ENCODE results near the gene ALG2.

Gene ALG2, protein sequence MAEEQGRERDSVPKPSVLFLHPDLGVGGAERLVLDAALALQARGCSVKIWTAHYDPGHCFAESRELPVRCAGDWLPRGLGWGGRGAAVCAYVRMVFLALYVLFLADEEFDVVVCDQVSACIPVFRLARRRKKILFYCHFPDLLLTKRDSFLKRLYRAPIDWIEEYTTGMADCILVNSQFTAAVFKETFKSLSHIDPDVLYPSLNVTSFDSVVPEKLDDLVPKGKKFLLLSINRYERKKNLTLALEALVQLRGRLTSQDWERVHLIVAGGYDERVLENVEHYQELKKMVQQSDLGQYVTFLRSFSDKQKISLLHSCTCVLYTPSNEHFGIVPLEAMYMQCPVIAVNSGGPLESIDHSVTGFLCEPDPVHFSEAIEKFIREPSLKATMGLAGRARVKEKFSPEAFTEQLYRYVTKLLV

DNA sequence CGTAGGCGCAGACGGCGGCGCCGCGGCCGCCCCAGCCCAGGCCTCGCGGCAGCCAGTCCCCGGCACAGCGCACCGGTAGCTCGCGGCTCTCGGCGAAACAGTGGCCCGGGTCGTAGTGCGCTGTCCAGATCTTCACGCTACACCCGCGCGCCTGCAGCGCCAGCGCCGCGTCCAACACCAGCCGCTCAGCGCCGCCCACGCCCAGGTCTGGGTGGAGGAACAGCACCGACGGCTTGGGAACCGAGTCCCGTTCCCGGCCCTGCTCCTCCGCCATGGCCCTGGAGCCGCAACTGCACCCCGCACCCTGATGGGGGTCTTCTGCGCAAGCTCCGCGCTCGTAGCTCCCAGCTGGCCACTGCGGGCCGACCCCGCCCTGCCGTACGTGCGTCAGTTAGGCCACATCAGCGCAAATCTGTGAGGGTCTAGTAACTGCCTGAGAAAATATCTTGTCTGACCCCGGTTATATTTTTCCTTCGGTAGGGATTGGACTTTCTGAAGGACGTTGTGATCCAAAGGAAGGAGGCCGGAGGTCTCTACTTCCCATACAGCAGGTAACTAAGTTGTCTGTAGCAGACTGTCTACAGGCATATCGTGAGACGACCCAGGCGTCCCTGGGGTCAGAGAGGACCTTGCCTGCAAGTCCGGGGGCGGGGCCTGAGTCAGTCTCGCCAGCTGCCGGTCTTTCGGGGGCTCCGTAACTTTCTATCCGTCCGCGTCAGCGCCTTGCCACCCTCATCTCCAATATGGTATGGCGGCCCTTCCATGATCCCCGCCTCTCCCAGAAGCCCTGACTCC, at the start of gene ALG2, which contains the start of gene SEC61B:
TSS of gene ALG2 (minus strand) at position 322 of the 795 bp plus-strand sequence. CDS start at position 274, 48 bp downstream.
TSS of gene SEC61B (plus strand) at position 662 of the 795 bp plus-strand sequence. CDS start at position 744, 82 bp downstream.
- peak; percentile 95 for DNase-seq (ENCODE audit: low spot score)

- no peak for DNase-seq (ENCODE audit: low spot score)
These were observed 48.7 kb upstream of the ALG2 start for GRCh38 chr9:99270491-99270890.

DNA sequence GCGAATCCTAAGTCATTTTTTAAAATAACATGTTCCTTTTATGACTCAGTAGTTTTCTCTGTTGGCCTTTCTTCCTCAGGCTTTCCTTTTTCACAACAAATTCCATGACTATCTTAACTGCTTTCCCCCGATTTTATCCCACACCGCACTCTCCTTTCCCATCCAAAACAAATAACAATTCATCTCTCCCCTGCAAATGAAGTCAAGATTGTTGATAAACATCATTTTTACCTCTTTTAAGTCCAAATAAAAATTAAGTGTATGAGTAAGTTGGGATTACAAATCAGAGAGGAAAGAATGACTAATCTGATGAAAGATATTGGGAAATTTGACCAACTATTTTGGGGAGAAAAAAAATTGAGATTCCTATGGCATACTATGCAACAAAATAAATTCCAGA, 47.7 kb upstream of the ALG2 start:
- no peak for DNase-seq (ENCODE audit: low spot score)

GRCh38 chr9:99266255-99267023, 44.7 kb upstream of the ALG2 start:
- DNase-seq (ENCODE audit: low spot score), result peak; percentile 49

DNA sequence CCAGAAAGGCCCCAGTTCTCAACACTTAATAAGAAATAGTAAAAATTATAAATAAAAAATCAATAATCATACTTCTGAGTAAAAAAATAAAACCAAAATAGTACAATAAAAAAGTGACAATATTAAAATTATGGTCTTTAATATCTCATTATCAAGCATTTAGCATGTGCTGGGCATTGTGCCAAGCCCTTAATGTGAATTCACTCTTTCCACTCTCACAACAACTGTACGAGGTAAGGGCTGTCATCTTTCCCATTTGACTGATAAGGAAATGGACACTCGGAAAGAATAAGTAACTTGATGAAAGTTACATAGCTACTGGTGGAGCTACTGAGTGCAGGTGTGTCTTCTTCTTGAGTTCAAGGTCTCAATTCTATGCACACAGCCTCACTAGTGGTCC, 43.9 kb upstream of the ALG2 start:
- DNase-seq (ENCODE audit: low spot score), result no peak

DNA sequence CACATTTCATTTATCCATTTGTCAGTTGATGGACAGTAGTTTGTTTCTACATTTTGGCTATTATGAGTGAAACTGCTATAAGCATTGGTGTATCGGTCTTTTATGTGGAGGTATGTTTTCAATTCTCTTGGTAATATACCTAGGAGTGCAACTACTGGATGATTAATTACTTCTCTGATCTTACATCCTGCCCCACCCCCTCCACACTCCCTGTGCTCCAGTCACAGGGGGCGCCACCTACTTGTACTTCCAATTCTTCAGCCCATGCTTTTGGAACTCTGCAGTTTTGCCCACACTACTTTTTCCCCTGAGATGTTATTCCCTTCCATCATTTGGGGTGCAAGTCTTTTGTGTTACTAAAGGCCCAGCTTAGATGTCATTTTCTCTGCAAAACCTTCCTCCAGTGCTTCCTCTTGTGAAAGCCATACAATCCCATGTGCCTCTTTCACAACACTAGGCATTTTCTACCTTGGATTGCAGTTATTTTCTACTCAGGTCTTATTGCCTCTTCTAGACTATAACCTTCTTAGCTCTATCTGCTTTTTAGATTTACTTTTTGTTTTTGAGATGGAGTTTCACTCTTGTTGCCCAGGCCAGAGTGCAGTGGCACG, 42.4 kb upstream of the ALG2 start:
- DNase-seq (ENCODE audit: low spot score), result no peak

GRCh38 chr9:99262949-99263418, 41.2 kb upstream of the ALG2 start:
- DNase-seq (ENCODE audit: low spot score), result peak; percentile 10

- DNase-seq (ENCODE audit: low spot score), result no peak
These were observed 40.2 kb upstream of the ALG2 start for GRCh38 chr9:99261923-99262322.

DNA sequence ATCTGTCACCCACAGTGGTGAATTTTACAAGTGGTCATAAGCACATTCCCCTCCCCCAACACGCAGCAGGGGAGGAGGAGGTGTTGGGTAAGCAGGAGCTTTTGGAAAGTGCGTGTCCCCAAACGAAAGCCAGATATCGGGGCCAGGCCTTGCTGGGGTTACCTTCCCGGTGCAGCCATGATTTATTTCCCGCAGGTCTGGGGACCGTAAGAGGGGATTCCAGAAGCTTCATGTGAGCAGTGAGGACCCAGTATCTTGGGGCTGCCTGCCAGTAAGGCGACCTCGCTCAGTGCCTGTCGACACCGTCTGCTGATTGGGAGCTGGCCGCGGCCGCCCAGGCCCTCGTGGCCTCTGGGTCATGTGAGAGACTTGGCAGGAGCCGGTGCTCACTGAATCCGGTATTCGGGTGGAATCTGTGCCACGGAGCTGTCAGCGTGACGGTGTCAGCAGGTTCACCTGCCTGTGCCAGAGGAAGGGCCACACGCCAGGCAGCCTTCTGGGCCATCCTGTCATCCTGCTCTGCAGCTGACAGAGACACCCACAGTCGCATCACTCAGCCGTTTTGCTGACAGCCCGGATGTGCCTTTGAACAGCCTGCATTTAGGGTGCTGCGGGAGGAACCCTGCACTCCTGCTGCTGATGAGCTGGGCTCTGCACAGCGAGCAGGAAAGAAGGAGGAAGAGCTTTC, 37.6 kb upstream of the ALG2 start:
- DNase-seq (ENCODE audit: low spot score), result peak; percentile 16

DNA sequence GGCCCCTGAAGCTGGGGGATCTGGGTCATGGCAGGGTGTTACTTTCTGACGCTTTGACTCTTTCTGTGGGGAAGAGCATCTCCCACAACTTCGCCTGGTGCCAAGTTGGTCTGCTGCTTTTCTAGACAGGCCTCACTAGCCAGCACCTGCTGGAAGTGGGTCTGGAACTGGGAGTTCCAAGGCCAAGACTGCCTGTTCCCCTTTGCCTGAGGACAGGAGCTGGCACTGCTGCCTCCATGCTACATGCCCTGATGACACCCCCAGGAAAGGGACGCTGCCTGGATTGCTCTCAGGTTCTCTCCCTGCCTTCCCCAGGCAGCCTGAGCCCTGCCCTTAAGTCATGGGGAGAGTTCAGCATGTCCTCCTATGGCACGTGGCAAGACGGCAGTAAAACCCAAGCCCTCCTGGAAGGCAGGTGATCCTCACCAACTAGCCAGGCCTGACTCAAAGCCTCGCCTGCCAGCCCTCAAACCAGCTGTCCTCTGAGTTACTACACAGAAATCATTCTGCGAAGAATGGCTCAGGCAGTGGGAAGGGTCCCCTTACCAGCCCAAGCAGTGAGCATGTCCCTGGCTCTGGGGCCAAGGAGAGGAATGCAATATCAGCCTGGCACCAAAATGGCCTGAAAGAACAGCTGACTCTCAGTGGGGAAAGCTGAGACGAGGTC, 36.1 kb upstream of the ALG2 start:
- DNase-seq (ENCODE audit: low spot score), result no peak

DNA sequence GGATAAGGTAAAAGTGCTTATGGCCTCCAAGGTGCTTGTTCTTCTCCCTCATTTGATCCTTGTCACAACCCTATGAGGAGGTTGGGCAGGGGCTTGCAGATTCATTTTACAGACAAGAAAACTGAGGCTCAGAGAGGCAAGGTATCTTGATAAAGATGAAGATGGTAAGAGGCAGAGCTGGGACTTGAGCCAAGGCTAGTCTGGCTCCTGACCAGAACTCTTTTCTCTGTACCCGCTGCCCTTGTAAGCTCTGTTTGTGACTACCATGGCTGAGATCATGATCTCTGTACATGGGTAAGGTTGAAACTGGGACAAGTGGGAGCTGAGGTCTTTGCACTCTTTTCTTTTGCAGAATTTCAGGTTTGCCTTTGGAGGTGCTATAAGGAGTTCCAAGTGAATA, 33.9 kb upstream of the ALG2 start:
- DNase-seq (ENCODE audit: low spot score), result no peak

GRCh38 chr9:99253772-99254431, 32.2 kb upstream of the ALG2 start:
- DNase-seq (ENCODE audit: low spot score), result peak; percentile 65

DNA sequence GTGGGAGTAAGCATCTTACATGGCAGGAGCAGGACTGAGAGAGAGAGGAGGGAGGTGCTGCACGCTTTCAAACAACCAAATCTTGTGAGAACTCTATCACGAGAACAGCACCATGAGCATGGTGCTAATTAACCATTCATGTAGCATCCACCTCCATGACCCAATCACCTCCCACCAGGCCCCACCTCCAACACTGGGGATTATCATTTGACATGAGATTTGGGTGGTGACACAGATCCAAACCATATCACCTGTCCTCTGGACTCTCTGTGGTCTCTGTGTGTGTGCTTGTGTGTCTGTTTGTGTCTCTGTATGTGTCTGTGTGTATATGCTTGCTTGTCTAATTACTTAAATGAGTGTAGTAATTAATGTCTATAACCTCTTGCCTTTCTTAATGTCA, 31.4 kb upstream of the ALG2 start:
- DNase-seq (ENCODE audit: low spot score), result no peak

- no peak for DNase-seq (ENCODE audit: low spot score)
These were observed 29.4 kb upstream of the ALG2 start for GRCh38 chr9:99251157-99251556.

GRCh38 chr9:99249619-99250018, 27.9 kb upstream of the ALG2 start:
- no peak for DNase-seq (ENCODE audit: low spot score)

GRCh38 chr9:99244344-99245260, 22.9 kb upstream of the ALG2 start:
- DNase-seq (ENCODE audit: low spot score), result no peak

DNA sequence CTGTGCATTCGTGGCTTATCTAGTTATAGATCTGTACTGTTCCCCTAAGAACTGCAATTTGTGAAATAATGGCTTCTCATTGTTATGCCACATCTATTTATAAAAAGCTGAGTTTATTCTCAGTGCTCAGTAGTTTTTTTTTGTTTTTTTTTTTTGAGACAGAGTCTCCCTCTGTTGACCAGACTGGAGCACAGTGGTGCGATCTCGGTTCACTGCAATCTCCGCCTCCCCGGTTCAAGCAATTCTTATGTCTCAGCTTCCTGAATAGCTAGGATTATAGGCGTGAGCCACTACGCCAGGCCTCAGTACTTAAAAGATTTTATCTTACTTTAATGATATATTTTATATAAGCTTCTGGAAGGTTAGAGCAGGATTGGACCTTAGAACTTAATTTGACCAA, 19.4 kb upstream of the ALG2 start:
- DNase-seq (ENCODE audit: low spot score), result no peak

GRCh38 chr9:99239341-99240060, 17.8 kb upstream of the ALG2 start:
- no peak for DNase-seq (ENCODE audit: low spot score)
